Stromal cell of bone marrow (primary cell): ENCODE measurements around the gene TMEM62.
"Not testable (repeated sequence)": the region's sequence is repeated elsewhere in the genome, so short reads cannot be mapped to it uniquely, and the experiment has no call there.

Experiments used
- DNase-seq: peaks from one replicate; pipeline ENCODE4 v3.0.0-alpha.2; 2012; ENCODE audit warnings: low read depth

The TMEM62 gene

DNA sequence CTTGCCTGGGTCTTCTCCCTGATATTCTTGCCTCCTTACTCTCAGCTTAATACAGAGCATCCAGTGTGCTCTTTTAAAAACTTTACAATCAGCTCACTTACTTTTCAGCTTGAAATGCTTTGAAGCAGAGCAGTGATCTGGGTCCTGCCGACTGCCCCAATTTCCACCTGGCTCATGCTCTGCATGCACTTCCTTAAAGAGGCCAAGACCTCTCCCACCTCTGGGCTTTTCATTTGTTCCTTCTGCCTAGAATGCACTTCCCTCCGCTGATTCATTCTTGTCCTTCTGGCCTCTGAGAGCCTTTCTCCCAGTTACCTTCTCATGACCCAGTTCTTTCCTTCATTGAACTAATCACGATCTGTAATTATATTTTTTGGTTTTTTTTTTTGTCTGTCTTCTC lies 49.9 kb downstream of the TMEM62 start:
- no peak for DNase-seq

DNA sequence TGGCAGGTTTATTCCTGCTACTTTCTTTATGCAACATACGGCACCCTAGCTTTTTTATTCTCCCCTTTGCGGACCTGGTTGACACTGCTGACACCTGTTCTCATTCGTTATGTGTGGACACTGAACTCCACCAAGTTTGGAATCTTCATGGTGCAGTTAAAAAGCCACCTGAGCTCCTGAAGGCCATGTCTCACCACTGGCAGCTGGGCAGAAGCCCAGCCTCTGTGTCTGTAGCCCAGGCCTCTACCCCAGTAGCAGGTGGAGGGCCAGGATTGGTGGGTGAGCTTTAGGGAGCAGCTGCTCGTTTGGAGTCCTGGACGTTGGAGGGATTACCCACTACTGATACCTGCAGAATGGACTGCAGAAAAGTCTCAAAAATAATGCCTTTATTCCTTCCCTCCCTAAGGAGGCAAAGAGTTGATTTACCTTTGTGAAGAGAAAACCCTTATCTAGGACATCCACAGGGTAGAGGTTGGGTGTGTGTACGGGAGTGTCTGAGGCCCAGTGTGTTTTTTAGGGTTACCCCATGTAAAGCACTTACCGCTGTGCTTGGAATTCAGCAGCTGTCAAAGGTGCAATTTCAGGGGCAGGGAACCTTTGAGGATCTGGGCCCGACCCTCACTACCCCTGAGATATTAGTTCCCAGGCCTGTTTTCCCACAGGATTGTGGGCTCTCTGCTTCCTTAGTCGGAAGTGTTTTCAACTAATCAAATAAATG lies 51.2 kb downstream of the TMEM62 start:
- no peak for DNase-seq

DNA sequence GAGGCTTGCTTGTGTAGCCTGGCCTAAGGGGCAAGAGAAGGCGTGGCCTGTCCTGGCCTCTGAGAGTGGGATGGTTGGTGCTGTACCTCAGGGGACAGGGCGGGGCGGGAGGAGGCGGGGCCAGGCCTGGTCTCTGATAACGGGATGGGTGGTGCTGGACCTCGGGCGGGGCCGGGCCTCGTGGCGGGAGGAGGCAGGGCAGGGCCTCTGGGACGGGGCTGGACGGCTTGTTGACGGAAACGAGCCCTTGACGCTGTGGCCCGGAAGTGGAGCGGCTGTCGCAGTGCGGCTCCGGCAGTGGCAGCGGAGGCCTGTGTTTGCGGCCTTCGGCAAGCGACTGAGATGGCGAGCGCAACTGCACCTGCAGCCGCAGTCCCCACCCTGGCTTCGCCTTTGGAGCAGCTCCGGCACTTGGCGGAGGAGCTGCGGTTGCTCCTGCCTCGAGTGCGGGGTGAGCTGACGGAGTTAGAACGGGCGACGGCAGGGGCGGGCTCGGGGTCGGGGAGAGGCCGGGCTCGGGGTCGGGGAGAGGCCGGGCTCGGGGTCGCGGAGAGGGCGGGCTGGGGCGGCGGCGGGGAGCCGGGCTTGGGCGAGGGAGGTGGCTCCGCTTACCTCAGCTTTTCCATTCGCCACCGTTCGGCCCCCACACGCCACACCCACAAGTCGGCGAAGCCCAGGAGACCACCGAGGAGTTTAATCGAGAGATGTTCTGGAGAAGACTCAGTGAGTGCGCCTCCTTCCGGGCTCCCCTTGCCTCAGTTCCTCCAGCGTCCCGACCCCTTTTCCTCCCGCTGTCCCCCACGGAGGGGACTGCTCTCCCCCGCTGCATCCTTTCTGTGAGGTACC lies 52.0 kb downstream of the TMEM62 start, which contains the start of gene CCNDBP1:
Gene CCNDBP1 (plus strand): TSS at position 247 of the 846 bp plus-strand sequence. CDS start 96 bp downstream, at position 343.
- DNase-seq = no peak

DNA sequence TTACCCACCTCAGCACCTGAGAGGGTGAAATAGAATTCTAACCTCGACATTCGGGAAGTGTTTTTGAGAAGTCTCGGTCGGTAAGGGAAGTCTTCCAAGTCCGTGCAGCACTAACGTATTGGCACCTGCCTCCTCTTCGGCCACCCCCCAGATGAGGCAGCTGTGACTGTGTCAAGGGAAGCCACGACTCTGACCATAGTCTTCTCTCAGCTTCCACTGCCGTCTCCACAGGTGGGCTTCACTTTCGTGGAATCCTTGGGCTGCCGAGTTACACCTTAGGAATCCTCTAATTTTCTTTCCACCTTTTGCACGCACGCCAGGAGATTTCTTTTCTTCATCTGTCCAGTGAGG lies 52.6 kb downstream of the TMEM62 start:
- no peak for DNase-seq

DNA sequence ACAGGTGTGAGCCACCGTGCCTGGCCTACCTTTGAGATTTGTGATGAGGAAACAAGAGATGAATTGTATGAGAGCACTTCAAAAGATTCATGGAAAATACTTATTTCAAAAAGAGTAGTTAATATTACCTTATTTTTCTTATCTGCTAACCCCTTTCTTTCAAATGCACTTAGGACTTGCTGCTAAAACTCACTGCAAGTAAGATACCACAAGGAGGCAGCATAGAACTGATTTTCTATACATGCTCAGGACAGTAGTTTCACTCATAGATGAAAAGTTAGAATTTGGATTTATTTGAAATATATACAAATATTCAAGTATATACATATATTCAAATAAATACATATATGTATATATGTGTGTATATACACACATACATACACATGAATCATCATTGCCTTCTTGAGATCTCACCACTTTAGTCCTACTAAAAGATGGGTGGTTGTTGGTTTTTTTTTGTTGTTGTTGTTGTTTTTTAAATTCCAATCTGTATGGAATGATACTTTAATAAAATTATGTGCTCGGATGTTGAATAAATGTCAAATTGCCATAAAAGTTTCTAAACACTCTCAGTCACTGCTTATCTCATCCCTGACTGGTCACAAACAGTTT lies 54.3 kb downstream of the TMEM62 start:
- no peak for DNase-seq

DNA sequence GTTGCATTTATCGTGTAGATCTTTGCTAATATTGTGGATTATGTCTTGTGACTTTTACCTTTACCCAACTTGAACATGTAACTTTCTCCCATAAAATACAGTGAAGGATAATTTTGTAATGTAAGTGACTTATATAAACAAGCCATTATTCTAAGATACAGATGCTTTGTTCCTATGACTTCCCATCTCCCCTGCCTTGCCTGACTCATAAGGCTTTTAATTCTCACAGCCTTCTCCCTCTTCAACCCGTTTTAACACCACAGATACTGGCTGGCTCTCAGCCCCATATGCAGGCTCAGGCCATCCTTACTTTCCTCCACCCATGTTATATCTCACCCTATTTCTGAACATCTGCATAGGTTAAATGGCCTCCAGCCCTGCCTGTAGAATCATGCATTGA lies 55.9 kb downstream of the TMEM62 start:
- no peak for DNase-seq

DNA sequence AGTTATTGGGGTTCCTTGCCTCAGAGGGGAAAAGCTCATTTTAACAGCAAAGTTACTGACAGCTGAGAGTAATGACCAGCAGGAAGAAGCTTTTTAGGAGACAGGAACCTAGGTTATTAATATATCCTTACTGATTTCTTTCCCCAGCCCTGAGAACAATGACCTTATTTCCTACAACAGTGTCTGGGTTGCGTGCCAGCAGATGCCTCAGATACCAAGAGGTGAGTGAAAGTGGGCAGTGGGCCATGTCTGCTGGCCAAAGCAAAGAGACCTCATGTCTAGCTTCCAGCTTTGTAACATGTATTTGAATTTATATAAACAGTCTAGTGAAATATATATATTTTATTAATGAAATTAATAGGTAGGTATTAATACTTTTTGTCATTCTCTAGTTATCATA lies 56.8 kb downstream of the TMEM62 start:
- no peak for DNase-seq

DNA sequence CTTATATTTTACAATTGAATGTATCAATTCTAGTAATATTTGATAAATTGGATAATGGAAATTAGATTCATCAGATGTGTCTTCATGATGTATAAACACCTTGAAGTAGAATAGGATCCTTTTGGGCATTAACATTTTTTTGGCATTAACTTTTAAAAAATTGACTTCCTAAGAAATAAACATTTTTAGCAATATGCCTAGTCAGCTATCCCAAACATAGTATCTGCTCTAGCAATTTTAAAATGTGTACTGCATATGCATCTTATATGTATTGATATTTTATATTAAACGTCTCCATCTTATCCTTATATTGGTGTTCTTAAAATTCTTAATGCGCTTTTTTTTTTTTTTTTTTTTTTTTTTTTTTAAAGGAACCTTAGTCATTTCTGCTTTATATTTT lies 60.3 kb downstream of the TMEM62 start:
- no peak for DNase-seq

DNA sequence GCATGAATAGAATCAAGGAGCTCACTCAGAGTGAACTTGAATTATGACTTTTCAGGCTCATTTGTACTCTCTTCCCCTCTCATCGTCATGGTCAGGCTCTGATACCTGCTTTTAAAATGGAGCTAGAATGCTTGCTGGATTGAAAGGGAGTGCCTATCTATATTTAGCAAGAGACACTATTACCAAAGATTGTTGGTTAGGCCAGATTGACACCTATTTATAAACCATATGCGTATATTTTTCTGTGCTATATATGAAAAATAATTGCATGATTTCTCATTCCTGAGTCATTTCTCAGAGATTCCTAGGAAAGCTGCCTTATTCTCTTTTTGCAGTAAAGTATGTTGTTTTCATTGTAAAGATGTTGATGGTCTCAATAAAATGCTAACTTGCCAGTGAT lies 61.4 kb downstream of the TMEM62 start:
- DNase-seq = no peak

DNA sequence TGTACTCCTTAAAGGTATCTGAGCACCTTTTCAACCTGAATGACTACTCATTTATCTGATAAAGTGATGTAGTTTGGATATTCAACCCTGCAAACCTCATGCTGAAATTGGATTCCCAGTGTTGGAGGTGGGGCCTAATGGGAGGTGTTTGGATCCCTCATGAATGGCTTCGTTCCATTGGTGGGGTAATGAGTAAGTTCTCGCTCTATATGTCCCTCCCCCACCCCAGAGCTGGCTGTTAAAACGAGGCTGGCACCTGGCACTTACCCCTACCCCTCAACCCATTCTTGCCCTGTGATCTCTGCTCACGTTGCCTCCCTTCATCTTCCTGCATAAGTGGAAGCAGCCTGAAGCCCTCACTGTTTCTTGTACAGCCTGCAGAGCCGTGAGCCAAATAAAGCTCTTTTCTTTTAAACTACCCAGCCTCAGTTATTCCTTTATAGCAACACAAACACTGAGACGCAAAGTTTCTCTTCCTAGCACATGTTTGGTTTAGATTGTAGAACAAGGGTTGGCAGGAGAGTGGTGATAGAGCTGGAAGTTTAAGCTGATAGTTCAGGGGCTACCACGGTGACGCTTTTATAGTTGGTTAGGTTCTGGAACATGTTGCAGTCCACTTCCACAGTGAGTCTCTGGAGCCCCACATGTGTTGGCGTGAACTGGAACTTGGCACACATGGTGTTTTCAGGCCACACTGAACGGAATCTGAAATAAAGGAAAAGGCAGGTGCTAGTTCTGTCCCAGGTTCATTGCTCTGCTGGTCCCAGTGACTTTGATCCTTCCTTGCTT lies 63.6 kb downstream of the TMEM62 start:
- no peak for DNase-seq

DNA sequence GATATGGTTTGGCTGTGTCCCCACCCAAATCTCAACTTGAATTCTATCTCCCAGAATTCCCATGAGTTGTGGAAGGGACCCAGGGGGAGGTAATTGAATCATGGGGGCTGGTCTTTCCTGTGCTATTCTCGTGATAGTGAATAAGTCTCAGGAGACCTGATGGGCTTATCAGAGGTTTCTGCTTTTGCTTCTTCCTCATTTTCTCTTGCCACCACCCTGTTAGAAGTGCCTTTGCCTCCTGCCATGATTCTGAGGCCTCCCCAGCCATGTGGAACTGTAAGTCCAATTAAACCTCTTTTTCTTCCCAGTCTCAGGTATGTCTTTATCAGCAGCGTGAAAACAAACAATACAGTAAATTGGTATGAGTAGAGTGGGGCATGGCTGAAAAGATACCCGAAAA lies 64.4 kb downstream of the TMEM62 start:
- not testable (repeated sequence) for DNase-seq

DNA sequence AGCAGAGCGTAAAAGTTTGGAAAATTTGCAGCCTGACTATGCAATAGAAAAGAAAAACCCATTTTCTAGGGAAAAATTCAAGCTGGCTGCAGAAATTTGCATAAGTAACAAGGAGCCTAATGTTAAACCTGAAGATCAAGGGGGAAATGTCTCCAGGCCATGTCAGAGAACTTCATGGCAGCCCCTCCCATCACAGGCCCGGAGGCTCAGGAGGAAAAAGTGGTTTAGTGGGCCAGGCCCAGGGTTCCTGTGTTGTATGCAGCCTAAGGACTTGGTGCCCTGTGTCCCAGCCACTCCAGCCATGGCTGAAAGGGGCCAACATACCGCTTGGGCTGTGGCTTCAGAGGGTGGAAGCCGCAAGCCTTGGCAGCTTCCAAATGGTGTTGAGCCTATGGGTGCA lies 65.2 kb downstream of the TMEM62 start:
- not testable (repeated sequence) for DNase-seq

DNA sequence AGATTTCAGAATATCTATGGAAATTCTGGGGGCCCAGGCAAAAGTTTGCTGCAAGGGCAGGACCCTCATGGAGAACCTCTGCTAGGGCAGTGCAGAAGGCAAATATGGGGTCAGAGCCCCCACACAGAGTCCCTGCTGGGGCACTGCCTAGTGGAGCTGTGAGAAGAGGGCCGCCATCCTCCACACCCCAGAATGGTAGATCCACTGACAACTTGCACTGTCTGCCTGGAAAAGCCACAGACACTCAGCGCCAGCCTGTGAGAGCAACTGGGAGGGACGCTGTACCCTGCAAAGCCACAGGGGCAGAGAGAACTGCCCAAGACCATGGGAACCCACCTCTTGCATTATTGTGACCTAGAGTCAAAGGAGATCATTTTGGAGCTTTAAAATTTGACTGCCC lies 65.6 kb downstream of the TMEM62 start:
- DNase-seq = no peak

DNA sequence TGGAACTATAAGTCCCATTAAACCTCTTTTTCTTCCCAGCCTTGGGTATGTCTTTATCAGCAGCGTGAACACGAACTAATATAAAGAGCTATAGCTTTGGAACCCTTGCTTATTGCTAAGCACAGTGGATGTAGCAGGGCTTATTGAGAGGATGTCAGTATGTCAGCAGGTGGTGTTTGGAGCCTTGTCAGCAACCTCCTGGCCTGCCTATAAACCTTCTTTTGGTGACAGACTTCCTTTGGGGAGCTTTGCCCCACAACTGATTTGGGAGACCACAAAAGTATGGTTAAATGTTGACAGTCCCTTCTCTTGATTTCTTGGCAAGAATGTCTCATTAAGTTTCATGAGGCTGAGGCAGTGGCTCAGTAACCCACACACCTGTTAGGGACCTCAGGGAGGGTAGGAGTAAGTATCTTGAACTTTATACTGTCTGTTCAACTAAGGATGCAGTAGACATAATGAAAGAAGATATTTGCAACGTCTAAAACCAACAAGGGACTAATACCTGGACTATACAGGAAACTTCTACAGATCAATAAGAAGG lies 66.6 kb downstream of the TMEM62 start:
- DNase-seq = no peak

DNA sequence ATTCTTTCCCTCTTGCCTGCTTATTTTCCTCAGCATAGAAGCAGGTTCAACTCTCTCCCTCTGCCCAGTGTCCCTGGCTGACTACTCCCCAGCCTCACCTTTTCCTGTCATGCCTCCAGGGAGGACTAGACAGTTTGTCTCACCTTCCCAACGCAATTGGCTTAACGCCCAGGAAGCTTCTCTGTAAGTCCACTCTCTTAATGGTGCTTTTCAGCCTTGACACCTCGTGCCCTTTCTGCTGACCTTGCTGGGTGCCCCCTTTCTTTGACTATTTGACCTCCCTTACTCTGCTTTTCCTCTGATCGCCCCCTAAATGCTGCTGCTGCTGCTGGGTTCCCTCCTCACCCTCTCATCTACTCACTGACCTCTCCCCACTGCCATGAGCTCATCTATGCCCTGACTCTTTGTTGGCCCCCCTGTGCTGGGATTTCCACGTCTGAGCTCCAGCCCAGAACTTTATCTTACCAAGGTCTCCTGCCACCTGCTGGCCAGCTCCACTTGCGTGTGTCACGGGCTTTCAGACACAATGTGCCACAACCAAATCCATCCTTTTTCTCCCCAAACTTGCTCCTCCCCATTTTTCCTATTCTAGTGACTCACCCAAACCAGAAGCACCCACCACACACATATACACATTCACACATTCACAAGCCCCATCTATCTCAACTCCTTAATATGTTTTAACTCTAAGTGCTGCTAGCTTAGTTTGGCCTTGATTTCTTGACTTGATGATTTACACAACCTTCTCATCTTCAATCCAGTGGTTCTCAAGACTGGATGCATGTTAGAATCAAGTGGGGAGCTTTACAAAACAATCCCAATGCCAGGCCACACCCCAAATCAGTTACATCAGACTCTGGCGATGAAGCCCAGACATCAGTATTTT lies 70.9 kb downstream of the TMEM62 start:
- DNase-seq = no peak

DNA sequence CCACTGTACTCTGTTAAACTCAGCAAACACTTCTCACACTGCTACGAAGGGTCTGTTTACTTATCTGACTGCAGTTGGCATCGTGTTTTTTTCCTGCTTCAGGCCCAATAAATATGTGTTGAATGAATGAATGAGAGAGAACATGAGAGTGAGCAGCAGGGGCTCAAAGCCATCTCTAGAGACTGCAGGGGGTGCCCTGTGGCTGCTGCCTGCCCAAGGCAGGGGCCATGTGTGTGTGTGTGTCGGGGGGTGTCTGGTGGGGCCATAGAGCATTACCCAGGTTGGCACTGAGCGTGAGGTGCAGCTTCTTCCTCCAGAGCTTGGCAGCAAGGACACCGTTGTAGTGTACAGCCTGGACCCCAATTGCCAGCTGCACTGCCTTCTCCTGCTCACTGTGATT lies 72.7 kb downstream of the TMEM62 start:
- DNase-seq = no peak

DNA sequence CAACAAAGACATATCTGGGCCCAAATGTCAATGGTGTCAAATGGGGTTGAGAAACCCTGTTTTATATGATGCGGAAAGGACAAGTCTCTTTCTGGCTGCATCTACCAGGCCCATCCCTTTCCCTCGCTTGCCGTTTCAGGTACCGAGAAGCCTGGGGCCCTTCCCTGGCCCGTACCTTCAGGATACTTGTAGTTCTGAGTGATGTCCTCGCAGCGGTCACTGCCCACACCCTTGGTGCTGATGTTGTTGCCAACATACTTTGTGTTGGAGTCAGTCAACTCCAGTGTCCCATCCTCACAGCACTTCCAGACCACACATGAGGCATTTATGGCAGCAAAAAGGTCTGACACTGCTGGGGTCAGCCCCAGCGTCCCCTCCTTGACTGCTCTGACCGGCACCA lies 73.6 kb downstream of the TMEM62 start:
- DNase-seq = no peak

DNA sequence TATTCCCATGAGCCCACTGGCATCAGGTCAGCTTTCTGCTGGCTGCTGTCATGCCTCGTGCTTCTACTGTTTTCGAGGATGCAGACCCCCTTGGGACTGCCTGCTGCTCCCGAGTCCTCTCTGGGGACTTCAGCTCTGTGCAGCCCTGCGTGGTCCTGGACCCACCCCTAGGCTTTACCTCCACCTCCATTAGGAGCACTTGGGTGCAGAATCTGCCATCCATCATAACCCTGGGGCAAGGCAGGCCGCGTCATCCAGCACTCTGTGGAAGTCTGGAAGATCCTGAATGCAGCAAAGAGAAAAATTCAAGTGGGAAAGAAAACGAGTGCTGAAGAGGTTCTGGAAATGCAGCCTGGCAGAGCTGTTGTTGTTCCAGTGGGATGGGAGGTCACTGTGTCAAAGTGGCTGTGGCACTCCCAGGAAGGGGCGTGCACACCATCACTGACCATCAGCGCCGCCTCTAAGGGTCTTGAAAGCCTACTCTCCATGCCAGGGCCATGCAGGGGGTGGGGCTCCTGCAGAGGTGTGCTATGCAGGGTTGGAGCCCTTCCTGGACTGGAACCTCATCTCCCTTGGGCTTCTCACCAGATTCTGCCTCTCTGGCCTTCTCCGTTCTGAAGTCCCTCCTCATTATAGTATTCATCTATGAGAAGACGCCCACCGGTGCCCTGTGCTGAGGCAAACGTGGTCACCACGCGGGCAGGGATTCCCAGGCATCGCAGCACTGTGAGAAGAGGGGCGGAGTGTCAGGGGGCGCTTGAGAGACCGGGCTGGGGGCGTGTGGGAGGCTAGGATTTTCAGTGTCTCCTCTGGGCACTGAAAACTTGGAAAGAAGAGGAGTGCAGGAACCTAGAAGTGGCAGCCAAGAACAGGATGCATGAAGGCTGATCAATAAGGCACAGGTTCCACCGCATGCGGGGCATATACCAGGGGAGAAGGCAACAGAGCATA lies 74.9 kb downstream of the TMEM62 start:
- DNase-seq = no peak

DNA sequence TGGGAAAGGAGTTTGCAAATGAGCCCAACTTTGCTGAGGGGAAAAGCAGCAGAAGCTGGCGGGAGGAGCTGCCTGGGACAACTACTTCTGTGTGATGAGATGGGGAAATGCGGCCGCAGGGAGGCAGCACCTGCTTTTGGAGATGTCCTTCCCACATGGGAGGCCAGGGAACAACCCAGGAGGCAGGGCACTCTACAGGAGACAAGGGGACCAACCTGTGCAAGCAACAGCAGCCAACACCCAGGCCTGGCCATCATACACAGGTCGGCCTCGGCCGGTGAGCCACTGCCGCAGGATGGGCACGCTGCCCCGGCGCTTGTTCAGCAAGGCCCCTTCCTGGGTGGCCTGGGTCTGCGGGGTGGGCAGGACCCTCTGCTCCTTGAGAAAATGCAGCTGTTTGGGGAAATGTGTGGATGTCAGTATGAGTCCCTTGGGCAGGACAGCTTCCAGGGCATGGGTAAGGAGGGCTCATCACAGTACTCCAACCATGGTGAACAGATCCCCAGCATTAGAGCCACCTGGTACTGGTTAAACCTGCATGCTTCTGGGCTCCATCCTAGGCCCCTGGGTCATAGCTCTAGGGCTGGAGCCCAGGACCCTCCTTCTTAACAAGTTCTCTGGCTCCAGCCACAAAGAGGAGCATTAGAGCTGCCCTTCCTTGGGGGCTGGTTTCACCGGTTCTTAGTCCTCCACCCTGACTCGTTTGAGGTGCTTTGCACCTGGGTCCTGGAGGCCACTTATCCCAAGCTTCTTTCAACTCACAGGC lies 75.9 kb downstream of the TMEM62 start:
- no peak for DNase-seq
